Endothelial cell of umbilical vein (primary cell): ENCODE measurements around the gene STAB1.

ENCODE experiments used
- EZH2 ChIP-seq: IDR thresholded peaks from 2 replicates; pipeline ENCODE4 v1.6.1; 2012; ENCODE audit warnings: borderline replicate concordance, low read depth, mild to moderate bottlenecking, moderate library complexity, low read length, inconsistent platforms; ENCODE audit not compliant: severe bottlenecking
- FOS ChIP-seq: IDR thresholded peaks from 2 replicates; pipeline ENCODE4 v1.6.1; 2011; ENCODE audit warnings: mild to moderate bottlenecking, low read length, moderate library complexity, borderline replicate concordance; ENCODE audit not compliant: insufficient read depth
- GATA2 ChIP-seq: IDR thresholded peaks from 2 replicates; pipeline ENCODE4 v1.7.0; 2011; ENCODE audit warnings: low read depth, mild to moderate bottlenecking, moderate library complexity, mixed read lengths, low read length; ENCODE audit not compliant: insufficient read length, insufficient read depth
- MAX ChIP-seq: IDR thresholded peaks from 2 replicates; pipeline ENCODE4 v1.6.1; 2011; ENCODE audit not compliant: insufficient read depth, insufficient read length
- MYC ChIP-seq: IDR thresholded peaks from one replicate; pipeline ENCODE4 v1.6.1; 2011; ENCODE audit warnings: mild to moderate bottlenecking, low read depth, low read length
- POLR2A ChIP-seq: IDR thresholded peaks from 2 replicates; pipeline ENCODE4 v1.6.1; 2012; ENCODE audit warnings: low read depth, mild to moderate bottlenecking, control low read depth, low read length
- POLR2AphosphoS5 ChIP-seq: IDR thresholded peaks from 2 replicates; pipeline ENCODE4 v1.6.1; 2012; ENCODE audit warnings: low read depth, mild to moderate bottlenecking, control low read depth, low read length, moderate library complexity; ENCODE audit not compliant: insufficient read depth
- TF ChIP-seq, protein P1 (sequence below), 2 donors: IDR thresholded peaks; 1 replicate in 1 of 2; 2 replicates in 1 of 2; pipeline ENCODE4 v1.5.1; 2011; ENCODE audit warnings: low read length in 2 of 2, mild to moderate bottlenecking in 2 of 2, moderate library complexity in 2 of 2, control low read depth in 1 of 2, inconsistent platforms in 1 of 2, low read depth in 1 of 2; ENCODE audit not compliant: insufficient read depth in 1 of 2; ENCODE audit errors: extremely low read depth in 1 of 2

- TF ChIP-seq, protein P1, sequence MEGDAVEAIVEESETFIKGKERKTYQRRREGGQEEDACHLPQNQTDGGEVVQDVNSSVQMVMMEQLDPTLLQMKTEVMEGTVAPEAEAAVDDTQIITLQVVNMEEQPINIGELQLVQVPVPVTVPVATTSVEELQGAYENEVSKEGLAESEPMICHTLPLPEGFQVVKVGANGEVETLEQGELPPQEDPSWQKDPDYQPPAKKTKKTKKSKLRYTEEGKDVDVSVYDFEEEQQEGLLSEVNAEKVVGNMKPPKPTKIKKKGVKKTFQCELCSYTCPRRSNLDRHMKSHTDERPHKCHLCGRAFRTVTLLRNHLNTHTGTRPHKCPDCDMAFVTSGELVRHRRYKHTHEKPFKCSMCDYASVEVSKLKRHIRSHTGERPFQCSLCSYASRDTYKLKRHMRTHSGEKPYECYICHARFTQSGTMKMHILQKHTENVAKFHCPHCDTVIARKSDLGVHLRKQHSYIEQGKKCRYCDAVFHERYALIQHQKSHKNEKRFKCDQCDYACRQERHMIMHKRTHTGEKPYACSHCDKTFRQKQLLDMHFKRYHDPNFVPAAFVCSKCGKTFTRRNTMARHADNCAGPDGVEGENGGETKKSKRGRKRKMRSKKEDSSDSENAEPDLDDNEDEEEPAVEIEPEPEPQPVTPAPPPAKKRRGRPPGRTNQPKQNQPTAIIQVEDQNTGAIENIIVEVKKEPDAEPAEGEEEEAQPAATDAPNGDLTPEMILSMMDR (IDR thresholded peaks at IDR 0.05; ENCODE audit: extremely low read depth in 1 of 2, insufficient read depth in 1 of 2, low read depth in 1 of 2, low read length in 2 of 2): no peak
- no peak for TF ChIP-seq FOS
- no peak for TF ChIP-seq POLR2A
- TF ChIP-seq POLR2AphosphoS5: no peak
- no peak for TF ChIP-seq EZH2
- TF ChIP-seq MYC: no peak
- no peak for TF ChIP-seq MAX
- no peak for TF ChIP-seq GATA2
Observed at GRCh38 chr3:52552089-52552488, 57.0 kb downstream of the STAB1 start.
